NCI-H187 treated with DMSO at 0.1 percent for 48 hours (cell line): ENCODE measurements around the gene ADGRG7.
"Not testable (repeated sequence)": the region's sequence is repeated elsewhere in the genome, so short reads cannot be mapped to it uniquely, and the experiment has no call there.

Source experiments
- DNase-seq: peaks from one replicate; lab custom pipeline; 2025; lab: John Stamatoyannopoulos, UW

ADGRG7 gene, protein sequence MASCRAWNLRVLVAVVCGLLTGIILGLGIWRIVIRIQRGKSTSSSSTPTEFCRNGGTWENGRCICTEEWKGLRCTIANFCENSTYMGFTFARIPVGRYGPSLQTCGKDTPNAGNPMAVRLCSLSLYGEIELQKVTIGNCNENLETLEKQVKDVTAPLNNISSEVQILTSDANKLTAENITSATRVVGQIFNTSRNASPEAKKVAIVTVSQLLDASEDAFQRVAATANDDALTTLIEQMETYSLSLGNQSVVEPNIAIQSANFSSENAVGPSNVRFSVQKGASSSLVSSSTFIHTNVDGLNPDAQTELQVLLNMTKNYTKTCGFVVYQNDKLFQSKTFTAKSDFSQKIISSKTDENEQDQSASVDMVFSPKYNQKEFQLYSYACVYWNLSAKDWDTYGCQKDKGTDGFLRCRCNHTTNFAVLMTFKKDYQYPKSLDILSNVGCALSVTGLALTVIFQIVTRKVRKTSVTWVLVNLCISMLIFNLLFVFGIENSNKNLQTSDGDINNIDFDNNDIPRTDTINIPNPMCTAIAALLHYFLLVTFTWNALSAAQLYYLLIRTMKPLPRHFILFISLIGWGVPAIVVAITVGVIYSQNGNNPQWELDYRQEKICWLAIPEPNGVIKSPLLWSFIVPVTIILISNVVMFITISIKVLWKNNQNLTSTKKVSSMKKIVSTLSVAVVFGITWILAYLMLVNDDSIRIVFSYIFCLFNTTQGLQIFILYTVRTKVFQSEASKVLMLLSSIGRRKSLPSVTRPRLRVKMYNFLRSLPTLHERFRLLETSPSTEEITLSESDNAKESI

DNA sequence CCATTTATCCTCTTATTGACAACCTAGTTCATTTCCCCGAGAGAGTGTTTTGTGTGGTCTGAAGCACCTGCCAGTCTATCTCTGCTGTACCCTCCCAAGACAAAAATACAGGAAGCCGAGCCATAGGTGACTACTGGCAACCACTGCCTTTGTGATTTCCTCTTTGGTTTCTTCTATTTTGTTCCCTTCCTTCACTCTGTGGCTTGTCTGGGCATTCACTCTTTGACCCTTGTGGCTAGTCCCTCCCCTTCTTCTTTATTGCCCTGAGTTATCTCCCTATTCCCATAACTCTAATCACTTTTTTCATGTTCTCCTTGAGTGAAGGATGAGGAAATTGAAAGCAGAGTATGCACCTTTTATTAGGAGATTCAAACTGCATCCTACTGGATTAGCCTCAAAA lies at the start of gene ADGRG7:
TSS of gene ADGRG7 (plus strand) at position 297 of the 400 bp plus-strand sequence. CDS start 256 bp downstream, outside the sequence.
- no peak for DNase-seq

DNA sequence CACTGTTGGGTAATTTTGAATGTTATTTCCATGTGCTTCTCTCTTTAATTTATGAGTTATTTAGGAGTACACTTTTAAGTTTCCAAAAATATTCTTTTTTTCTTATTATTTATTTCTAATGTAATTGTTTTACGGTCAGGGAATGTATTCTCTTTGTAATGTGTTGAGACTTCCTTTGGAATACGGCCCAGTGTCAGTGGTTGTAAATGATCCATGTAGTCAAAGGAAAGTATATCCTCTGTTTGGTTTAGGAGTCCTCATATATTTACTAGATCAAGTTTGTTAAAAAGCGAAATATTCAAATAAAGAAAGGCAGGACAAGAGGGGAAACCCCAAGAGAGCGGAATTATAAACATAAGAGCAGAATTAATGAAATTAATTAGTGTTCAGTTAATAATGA lies 49.0 kb upstream of the ADGRG7 start:
- no peak for DNase-seq

DNA sequence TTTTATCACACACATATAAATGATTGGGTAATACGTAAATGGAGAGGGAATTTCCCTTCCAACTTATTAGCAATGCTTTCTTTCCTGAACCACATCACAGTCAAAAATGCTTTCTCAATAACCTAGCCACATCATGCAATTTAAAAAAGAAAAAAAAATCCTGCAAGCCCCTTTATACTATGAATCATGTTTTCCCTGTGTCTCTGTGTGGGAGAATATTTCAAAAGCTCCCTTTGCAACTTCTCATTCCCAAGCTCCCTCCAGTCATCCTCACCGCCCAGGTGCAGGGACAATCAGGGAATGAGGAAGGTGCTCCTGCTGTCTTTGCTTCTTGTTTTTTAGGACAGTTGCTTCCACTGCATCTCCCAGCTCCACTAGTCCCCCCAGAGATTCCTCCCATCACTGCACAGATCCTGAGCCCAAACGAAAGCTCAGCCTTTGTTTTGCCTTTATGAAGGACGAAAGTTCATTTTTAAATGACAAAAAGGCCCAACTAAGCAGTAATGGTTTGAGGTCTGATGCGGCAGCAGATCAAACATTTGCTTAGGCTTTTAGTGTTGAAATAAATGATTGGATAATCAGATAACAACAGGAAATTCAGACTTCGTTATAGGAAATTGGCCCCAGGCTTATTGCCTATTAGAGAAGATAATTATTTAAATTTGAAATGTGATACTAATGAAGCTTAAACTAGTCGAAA lies 47.8 kb upstream of the ADGRG7 start:
- DNase-seq, result no peak

DNA sequence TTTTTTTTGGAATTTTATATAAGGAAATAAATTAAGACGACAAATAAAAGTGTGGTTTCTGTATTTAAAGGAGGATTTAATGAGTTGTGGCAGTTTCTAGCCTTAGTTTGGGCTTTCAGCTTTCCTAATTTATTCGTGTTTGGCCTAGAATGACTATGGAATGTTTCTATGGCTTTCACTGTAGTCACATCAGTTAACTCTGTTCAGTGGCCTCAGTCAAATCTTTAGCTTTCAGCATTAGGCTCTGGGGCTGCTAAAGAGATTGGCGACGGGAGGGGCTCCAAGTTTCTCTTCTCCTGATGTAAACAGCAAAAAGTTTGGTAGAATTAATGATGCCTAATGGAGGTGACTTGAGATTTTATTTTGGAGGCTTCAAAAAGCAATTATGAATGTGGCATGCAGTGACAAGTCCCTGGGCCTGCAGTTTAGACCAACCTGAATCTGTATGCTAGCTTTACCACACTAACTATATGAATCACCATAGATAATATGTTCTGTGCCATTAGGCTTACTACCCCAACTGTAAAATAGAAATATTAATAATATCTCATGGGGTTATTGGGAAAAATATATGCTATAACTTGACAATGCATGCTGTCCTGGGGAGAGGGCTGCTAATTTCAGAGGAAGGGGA lies 47.1 kb upstream of the ADGRG7 start:
- DNase-seq, result no peak

DNA sequence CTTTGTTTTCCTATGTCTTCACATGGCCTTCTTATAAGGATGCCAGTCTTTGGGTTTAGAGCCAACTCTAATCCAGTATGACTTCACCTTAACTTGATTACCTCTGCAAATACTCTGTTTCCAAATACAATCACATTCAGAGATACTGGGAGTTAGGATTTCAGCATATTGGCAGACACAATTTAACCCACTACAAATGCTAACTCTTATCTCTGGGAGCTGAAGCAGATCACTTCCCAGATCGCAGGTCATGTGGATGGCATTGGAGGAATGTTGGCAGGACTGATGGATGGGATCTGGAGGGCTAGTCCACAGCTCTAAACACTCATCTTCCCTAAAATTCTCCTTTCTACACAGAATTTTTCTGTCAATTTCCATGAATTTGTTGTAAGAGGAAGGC lies 46.2 kb upstream of the ADGRG7 start:
- DNase-seq, result no peak

DNA sequence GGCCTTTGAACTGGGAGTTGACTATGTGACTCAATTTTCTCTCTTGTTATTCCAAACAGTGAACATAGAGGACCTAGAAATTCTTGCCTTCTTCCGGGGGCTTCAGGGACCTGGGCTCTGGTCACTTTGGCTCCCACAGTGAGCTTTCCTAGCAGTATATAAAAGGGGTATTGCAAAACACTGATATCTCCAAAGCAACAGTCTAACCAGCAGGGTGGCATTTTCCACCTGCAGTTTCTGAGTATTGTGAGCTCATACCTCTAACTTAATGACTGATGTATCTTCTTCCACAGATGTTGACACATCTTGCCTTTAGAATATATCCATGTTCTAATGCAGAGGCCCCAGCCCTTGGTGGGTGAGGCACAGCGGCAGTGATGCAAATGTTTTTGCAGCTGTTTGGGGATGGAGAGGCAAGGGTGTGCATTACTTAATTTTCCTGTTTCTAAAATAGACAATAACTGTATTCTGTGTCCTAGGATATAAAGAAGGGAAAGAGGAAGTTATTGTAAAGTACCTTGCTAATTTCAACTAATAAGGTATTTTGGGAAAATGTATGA lies 45.7 kb upstream of the ADGRG7 start:
- DNase-seq, result no peak

DNA sequence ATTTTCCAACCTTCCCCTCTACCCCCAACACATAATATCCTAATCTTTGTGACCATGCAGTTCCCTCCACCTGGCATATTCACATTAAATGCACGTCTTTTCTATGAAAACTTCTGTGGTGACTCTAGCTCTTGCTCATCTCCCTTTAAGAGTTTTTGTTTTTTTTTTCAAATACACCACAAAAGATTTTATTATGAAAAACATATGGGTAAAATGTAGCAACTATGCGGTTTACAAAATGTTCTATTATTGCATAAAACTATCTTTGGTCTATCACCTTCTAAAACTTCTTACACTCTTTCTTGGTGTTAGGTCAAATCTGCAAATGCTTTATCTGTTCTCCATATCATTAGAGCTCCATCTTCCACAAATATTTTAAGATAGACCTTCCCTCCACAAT lies 38.6 kb upstream of the ADGRG7 start:
- DNase-seq, result no peak

DNA sequence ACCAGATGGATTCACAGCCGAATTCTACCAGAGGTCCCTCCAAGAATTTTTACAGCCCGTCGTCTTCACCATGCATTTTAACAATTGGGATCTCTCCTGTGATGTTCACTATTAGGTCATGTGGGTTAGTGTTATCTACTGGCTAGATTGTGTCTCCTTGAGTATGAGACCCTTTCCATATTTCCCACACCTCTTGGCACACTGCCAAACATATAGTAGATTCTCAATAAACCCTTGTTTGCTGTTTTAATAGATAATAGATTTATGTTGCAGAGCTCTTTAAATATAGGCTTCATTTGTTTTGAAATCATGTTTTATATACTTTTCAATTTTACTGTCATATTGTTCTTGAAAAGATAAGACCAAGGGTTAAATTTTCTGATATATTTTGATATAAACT lies 34.9 kb upstream of the ADGRG7 start:
- DNase-seq, result no peak

DNA sequence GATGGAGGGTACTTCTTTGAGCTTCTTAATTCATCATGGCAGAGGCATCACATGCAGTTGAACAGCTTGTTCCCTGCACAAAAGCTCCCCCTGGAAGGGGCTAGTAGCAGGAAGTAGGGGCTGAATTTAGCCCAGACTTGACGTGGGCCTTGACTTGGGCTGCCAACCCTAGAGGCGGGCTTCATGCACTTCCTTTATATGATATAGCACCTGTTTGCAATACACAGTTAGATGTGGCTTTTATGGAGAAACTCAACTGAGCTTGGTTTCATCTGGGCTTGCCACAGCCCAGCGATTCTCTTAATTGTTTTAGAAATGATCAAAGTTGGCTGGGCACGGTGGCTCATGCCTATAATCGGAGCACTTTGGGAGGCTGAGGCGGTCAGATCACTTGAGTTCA lies 33.7 kb upstream of the ADGRG7 start:
- no peak for DNase-seq

DNA sequence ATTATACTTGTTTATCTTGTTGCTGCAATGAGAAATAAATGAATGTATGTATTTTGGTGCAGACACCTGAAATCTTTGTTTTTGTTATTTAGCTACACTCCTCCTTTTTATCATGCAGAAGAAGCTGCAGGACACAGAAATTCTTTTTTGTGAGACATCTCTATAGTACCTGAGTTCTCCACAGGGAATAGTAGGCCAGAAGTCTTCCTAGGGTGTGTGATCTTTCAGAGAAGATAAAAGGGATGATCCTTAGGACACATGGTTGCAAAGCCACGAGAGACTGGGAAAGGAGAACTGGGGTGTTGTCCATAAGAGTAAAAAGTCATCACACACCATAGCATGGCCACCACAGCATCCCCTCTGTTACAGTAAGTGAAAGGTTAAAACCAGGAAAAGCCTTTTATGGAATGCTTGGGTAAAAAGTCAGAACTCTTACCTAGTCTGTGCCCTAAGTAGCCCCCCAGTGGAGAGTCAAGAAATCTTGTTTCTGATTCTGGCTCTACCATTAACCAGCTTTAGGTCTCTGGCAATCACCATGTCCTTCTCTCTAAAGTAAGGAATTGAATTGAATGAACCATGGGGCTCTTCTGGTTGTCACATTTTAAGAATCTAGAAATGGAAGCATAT lies 31.9 kb upstream of the ADGRG7 start:
- no peak for DNase-seq

DNA sequence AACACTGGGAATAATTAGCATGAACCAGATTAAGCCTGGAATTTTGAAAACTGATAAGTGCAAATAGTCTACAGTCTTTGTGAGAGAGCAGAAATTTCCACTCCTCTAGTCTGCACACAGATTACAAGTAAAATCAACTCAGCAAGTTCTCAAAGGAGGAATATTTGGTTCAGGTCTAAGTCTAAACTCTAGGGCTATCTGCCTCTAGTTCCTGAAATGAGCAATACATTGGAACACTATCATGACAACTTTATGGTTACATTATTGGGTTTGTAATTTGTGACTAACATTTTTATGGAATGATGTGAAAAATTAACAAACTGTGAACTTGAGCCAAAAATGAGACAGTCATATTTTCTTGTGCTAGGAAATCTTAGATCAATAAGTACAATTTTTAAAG lies 30.8 kb upstream of the ADGRG7 start:
- DNase-seq, result no peak

DNA sequence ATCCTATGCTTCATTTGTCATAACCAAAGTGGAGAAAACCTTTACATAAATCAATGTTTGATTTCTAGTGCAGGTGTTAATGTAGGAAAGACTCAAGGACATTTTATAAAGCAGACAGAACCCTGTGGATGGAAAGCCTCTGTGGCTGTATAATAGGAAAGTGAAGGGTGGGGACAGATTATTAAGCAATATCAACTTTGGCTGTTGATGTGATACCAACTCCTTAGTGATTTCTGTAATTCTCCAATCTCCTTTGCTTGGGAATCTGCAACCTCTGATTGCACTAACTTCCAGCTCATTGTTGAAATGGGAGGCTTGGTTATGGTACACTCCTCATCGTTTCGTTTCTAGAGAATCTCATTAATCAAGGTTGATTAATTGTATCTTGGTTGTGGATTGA lies 29.3 kb upstream of the ADGRG7 start:
- no peak for DNase-seq

DNA sequence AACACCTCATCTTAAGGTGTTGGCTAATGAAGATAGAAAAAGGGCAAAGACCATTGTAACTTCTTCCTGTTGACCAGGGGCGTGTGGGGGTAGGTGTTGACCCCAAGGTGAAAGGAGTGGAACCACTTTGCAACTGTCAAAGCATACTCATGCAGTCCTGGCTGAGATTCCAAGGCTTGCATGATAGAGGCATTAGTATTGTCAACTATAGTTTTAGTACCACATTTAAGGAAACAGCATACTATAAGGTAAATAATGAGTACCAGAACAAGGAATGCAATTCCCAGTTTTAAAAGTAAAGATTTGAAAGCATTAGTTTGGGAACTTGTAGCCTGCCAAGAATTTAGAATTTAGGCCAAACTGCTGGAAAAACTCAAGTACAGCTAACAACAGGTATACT lies 27.8 kb upstream of the ADGRG7 start:
- no peak for DNase-seq

DNA sequence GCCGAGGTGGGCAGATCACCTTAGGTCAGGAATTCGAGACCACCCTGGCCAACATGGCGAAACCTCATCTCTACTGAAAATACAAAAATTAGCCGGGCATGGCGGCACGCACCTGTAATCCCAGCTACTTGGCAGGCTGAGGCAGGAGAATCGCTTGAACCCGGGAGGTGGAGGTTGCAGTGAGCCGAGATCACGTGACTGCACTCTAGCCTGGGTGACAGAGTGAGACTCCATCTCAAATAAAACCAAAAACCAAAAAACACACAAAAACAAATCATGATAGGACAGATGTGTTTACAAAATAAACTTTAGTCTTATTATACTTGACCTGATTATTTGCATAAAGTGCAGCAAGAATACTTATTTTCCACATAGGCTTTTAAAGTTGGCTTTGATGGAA lies 27.2 kb upstream of the ADGRG7 start:
- not testable (repeated sequence) for DNase-seq

DNA sequence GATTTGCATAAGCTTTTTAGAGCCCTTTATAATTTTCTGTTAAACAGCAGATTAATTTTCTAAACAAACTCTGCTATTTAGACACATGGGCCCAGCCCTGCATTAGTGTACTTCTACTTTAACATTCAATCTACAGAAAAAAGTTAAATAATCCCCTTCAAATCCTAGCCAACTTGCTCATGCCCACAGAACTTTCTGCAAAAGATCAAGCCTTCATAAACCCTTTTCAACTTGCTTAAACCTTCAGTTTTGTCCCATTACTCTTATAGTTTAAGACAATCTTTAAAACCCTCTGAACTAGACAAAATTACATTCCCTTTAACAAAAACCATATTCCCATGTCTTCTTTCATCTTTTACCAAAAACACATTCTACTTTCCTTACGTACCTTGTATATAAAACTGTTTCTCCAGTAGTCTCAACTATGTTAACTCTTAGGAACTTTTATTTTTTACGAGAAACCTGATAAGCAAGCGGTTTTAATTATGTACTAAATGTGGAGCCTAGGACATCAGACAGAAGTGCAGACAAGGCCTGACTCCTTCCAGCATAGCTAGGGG lies 25.2 kb upstream of the ADGRG7 start:
- no peak for DNase-seq

DNA sequence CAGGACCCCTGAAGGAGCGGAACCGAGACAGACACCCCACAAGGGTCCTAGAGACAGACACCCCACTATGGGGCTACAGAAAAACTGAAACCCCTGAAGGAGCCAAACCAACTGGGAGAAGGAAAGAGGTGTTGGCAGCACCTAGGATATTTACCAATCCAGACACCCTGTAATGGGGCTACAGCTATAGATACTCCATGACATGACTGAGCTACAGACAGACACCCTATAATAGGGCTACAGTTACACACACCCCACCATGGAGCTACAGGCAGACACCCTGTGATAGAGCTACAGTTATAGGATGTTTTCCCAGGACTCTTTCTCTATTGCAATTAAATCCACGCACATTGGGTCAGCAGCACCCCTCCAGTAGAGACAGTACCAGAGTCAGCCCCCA lies 22.6 kb upstream of the ADGRG7 start:
- no peak for DNase-seq

DNA sequence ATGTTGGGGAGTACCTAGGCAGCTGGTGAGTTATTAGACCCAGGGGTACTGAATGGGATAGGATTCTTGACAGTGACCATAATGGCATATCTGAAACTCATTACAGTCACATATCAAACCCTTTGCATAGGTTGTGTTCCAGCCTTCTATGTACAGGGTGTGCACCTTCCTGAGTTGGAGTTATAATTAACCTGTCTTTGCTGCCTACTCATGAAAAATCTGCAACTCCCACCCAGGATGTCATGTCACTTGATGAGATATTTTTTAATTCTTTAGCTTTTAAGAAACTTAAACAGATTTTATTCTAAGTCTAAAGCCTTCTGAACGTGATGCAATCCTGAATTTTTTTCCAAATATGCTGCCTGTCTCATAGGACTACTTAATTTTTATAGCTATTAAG lies 21.1 kb upstream of the ADGRG7 start:
- DNase-seq, result no peak

DNA sequence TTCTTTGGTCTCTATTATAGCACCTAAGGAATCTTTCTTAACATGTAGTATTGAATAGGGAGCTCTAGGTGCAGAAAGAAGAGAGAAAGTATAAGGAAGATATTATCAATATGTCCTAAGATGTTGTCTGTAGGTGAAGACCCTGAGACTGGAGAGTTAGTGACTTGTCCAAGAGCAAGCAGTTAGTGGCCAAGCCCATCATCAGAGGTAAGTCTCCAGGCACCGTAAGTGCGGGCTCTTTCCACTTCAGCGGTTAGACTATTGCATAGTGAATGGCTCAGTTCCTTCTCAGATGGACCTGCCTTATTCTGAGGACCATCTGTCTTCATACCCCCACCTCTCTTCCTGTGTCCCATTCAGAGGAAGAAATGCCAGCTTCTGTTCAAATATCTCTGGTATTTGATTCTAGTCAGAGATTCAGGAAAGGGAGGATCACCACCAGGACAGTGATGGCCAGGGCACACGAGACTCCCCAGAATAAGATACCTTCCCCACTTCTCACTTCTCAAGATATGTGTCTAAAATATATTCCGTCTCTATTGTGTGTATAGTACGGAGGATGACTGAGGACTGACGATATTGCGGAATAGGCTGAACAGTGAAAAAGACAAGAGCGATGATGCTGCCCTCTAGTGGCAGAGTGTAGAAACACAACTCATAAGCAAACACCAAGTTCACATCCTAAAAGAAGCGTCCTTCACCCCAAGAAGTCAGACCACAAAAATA lies 19.1 kb upstream of the ADGRG7 start:
- peak; percentile 33 for DNase-seq

DNA sequence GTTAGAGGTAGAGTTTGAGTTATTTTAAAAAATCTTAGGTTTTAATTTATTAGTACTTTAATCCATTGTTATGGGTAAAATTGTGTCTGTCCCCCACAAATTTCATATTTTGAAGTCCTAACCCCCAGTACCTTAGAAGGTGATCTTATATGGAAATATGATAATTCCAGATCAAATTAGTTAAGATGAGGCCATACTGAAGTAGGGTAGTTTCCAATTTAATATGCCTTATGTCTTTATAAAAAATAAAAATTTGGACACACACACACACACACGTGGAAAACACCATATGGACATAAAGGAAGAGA lies 18.6 kb upstream of the ADGRG7 start:
- no peak for DNase-seq

DNA sequence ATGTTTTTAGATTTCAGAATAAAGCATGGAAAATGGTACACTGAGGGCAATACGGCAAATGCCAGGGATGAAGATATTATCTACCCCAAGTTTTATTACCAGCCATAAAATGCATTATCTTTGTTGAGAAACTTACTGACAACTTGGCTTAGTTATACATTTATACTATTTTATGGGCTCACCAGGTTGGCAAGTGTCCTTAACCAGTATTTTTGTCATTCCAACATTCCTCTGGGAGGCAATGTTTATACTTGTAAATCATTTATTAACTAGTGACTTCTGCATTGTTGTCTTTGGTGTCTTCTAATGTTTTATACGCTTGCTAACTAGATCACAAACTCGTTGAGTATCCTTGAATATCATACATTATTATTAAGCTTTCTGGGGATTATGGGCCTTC lies 18.0 kb upstream of the ADGRG7 start:
- no peak for DNase-seq
